ENCODE measurements around the gene SETDB2.
"Not testable (repeated sequence)": the region's sequence is repeated elsewhere in the genome, so short reads cannot be mapped to it uniquely, and the experiment has no call there.

The SETDB2 gene

DNA sequence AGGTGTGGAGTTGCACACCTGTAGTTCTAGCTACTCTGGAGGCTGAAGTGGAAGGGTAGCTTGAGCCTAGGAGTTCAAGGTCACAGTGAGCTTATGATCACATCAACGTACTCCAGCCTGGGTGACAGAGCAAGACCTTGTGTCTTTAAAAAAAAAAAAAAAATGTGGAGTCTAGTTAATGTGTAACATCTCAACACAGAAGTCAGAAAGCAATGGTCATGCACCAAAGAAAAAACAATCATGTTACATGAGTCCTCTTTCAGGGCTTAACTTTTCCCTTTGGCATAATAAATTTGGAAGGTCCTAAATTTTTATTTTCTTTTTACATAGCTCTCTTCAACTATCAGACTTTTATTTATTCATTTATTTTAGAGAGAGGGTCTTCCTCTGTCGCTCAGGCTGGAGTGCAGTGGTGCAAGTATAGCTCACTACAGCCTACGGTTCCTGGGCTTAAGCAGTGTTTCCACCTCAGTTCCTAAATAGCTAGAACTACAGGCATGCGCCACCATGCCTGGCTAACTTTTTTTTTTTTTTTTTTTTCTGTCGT is 22.3 kb downstream of the SETDB2 start:
- no peak for DNase-seq

DNA sequence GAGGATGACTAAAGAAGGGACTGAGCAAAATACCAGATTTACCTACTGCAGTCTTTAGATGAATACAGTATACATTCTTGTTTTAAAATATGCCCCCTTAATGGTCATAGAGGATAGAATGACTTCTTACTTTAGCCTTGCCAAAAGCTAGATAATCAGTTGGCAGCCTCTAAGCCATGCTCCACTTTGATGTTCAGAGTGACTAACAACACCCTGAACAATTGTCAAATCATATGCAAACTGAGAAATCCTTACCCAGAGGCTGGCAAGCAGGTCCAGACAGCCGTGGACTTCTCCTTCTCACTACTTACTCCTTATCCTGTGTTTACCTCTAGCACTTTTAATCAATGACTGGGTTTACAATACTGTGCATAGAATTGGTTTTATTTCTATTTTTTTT is 28.1 kb downstream of the SETDB2 start:
- no peak for DNase-seq

DNA sequence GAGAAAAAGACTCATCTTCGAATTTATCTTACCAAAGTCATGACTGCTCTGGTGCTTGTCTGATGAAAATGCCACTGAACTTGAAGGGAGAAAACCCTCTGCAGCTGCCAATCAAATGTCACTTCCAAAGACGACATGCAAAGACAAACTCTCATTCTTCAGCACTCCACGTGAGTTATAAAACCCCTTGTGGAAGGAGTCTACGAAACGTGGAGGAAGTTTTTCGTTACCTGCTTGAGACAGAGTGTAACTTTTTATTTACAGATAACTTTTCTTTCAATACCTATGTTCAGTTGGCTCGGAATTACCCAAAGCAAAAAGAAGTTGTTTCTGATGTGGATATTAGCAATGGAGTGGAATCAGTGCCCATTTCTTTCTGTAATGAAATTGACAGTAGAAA is 32.5 kb downstream of the SETDB2 start:
- DNase-seq, result no peak

DNA sequence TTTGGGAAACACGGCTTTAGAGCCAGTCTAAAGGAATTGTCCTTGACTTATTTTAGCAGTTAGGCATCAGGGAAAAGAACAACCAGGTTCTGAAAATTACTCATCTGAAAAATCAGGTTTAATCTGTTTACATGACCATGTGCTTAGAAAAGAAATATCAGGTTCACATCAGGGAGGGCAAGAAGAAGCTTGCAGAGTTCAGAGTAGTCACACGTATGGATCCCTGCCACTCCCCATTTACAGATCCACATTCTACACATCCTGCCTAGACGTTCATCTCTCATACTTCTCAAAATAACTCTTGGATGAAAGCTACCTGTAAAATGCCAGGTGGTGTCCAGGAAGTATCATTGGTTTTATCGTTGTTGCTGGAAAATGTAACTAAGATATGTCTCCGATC is 37.7 kb downstream of the SETDB2 start:
- no peak for DNase-seq

DNA sequence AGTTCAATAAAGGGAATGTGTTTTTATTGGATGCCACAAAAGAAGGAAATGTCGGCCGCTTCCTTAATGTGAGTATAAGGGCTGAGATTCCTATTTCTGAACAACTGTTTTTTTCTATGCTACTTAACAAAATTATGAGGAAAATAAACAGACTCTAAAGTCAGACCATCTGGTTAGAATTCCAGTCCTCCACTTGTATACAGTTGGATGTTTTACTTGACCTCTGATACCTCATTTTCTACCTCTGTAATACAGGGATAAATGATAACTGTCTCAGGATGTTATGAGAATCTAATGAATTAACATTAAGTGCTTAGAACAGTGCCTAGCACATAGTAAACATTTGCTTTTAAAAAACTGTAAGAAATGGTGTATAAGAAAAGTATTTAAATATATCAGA is 44.5 kb downstream of the SETDB2 start:
- no peak for DNase-seq

DNA sequence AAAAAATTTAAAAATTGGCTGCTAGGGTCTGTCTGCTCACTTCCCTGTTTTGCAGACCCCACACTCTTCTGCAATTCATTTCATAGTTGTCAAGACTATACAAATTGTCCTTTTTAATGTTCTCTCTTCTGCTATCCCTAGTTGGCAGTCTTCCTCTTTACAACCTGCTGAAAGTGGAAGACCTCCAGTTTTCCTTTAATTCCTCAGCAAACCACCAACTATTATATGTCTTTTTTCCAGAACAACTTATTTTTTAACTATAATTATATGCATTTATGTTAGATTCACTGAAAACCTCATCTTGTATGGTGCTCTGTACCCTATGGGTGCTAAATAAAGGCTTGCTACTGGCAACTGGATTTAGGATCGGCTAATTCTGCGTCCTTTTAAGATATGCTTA is 50.6 kb downstream of the SETDB2 start:
- DNase-seq, result no peak

DNA sequence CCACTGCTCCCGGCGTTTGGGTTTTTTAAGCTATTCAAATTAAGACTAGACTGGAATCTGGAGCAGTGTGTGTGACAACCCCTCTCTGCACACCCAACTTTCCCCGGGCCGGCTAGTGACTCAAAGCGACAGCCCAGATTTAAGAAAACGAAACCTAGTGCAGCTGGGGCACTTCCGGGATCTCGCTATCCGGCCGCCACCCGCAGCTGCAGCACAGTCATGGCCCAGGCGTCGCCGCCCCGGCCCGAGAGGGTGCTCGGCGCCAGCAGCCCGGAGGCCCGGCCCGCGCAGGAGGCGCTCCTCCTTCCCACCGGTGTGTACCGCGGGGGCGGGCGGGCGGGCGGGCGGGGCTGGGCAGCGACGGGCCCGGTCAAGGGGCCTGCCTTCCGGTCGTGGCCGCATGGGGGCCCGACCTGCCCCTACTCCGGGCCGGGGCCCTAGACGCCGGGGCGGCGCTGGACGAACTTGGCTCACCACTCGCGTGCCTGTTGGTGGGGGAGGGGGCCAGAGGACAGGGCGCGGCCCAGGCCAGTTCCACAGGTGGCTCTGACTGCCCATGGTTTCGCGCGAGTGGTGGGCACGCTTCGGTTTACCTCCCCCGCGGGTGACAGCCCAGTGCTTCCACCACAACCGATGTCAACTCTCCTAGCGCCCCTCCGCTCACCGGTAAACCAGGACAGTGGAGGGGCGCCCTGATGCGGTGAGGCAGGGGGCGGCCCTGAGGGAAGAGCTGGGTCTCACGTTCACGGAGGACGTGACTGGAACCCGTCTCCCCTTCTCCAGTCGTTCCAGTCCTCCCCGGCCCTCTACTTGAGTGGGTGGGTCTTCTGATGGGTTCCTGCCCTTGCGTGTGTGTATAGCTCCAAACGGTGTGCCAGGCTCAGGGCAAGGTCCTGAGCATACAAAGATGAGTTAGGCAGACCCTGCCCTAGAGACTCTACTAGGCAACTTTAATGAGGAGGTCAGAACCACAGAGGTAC is 52.0 kb downstream of the SETDB2 start, which contains the start of gene PHF11:
Gene PHF11, plus strand, starts transcription at position 171 of the 980 bp plus-strand sequence. Its CDS starts 49 bp downstream, at position 220.
- peak; percentile 8 to 82 (median 57) for DNase-seq

DNA sequence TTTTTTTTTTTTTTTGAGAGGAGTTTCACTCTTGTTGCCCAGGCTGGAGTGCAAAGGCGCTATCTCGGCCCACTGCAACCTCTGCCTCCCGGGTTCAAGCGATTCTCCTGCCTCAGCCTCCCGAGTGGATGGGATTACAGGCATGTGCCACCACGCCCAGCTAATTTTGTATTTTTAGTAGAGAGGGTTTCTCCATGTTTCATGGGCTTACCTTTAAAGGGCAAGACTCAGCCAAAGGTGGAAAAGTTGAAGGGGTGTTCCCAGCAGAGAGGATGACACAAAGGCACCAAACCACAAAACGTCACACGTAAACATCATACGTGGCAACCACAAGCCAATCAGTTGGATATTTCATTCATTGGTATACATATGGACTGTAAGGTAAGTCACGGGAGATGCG is 52.8 kb downstream of the SETDB2 start:
- not testable (repeated sequence) for DNase-seq

DNA sequence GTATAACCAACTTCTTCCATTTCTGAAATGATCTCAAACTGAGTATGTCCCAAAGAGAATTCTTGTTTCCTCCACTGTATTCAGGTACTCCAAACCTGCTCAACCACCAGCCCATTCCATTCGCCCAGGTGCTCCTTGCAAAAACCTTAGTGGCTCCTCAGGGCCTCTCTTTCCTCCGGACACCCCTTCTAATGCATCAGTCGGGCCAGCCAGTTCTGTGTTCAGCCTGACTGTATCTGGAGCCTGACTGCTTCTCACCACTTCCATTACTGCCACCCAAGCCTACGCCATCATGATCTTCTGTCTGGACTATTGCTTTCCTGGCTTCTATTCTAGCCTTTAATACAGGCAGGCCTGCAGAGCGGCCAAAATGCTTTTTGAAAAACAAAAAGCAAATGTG is 53.2 kb downstream of the SETDB2 start:
- DNase-seq, result peak in 1 of 51 donors; percentile 23

DNA sequence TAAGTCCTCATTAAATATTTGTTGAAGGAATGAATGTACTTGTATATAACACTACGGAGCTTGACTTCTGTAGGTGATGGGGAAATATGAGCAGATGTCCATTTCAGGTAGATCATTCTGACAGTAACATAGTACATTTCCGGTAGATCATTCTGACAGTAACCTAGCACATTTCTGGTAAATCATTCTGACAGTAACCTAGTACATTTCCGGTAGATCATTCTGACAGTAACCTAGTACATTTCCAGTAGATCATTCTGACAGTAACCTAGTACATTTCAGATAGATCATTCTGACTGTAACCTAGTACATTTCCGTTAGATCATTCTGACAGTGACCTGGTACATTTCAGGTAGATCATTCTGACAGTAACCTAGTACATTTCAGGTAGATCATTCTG is 54.1 kb downstream of the SETDB2 start:
- no peak for DNase-seq

DNA sequence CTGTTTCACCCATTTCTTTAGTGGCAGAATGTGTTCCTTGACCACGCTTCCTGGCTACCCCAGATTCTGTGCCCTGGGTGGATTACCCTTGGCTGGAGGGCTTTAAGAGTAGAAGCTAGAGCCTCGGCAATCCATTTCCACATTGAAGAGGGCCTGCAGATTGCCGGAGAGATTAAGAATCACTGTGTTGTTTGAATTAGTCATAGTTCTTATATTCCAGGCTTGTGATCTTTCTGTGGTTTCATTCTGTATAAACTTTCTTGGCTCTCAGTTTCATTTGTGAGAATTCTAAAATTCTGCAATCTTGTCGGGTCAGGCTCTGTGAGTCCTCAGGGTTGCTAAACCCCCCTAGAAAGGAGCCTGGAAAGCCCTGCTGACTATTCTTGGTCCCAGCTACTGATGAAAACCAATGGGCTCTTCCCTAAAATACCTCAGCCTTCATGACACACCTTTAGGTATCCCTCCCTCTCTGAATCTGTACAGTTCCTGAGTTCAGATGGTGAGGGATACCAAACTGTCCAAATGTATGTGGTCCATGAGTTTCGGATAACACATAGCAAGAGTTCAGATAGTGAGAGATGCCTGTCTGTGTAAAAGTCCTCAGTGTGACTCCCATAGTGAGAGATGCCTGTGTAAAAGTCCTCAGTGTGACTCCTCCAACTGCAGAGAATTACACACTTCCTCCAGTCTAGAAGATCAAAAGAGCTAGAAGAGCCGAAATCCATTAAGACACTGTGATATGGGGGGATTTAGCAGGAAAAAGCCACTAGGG is 56.0 kb downstream of the SETDB2 start:
- no peak for DNase-seq

DNA sequence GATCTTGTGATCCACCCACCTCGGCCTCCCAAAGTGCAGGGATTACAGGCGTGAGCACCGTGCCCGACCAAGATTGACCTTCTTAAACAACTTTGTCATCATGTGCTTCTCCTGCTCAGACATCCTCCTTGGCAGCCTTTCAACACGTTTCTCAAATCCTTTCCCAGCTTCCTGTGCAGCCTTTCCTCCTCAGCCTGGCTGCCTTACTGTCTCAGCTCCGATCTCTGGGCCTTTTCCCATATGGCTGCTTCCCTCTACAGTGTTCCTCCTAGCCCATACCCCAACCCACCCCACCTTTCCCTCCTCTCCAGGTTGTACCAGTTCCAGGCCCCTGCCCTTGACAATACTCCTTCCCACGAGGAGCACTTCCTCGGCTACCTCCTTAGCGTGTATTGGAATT is 58.9 kb downstream of the SETDB2 start:
- no peak for DNase-seq

DNA sequence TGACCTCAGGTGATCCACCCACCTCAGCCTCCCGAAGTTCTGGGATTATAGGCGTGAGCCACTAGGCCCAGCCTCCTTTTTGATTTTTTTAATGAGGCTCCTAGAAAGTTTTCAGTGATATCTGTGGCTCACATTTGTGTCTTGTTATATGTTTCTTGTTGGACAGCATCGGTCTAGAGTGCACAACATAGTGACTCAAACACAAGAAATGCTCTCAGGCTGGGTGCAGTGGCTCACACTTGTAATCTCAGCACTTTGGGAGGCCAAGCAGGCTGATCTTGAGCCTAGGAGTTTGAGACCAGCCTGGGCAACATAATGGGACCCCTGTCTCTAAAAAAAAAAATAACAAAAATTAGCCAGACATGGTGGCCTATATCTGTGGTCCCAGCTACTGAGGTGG is 59.9 kb downstream of the SETDB2 start:
- no peak for DNase-seq

DNA sequence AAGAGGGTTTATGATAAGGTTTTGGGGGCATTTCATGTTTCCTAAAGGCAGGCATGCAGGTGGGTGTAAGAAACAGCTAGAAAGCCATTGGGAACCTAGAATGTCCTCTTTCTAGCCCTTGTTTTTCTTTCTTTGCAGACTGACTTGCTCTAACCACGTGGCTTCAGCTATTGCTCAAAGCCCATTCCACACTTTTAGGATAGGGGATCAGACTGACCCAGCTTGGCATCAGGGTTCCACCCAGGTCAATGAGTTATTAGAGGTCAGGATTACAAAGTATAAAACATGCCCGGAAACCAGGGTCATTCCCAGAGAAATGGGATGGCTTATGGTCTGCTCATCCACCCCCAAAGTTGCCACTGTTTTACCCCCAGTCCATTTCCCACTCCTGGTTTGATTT is 68.5 kb downstream of the SETDB2 start:
- DNase-seq, result no peak

DNA sequence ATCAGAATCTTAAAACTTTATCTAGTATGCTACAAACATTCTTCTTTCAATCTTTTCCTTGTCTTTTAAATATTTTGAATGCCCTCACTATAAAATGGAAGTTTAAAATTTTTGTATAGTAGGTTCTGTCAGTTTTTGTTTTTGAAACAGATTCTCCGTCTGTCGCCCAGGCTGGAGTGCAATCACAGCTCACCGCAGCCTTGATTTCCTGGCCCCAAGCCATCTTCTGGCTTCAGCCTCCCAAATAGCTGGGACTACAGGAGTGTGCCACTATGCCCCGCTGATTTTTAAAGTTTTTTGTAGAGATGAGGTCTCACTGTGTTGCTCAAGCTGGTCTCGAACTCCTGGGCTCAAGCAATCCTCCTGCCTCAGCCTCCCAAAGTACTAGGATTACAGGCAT is 72.4 kb downstream of the SETDB2 start:
- no peak for DNase-seq

DNA sequence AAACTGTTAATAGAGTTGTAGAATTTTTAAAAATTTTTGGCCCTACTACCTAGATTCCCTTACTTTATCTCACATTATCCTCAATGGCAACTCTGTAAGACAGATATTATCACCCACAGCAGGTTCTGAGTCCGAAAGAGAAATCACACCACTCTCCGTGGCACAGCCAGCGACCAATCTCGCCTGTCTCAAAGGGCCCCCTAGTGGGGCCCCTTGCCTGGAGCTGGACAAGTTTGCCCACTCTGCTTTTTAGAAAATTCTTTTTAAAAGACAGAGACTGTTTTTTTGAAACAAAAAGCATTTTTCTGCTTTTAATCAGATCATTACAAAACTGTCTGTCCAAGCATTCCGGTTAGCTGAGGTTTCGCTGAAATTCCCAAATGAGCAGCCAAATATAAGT is 73.4 kb downstream of the SETDB2 start:
- peak in 22 of 51 donors; percentile 3 to 52 (median 20) for DNase-seq

DNA sequence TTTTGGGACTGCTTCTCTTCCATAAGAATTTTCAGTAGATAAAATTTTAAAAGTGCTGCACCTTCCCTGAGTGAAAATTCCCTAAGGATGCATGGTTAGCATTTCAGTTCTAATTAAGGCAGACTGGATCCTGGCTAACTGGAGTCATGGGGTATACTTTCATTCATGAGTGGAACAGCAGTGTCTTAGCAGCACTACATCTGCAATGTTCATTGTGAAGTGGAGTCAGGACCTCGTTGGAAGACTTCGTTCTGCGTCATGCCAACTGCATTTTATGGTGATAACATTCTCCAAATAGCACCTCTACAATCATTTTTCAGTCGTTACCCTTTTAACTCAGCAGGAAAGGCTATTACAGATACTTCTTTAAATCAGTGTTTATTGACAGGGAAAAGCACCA is 77.2 kb downstream of the SETDB2 start:
- no peak for DNase-seq

DNA sequence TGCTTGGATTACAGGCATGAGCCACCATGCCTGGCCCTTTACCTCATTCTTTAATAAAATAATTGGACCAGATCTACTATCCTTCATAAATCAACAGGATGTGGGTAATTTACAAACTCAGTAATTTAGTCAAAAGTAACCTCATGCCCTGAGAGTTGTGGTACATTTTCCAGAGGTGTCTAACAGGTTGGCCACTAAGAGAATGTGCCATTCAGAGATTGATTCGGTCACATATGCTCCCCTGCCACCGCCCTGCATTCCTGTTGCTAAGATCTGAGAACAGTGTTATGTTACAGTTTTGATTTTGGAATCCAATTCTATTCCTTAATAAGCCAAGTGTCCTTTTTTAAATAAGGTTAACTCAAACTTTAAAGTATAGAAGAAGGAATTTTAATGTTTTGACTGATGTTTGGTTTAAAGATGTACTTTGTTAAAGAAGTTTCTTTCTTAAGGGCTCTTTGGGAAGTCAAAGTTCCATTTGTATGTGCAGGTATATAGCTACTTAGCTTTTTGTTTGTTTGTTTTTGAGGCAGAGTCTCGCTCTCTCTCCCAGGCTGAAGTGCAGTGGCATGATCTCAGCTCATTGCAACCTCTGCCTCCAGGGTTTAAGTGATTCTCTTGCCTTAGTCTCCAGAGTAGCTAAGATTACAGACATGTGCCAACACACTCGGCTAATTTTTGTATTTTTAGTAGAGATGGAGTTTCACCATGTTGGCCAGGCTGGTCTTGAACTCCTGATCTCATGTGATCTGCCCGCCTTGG is 80.8 kb downstream of the SETDB2 start:
- no peak for DNase-seq

DNA sequence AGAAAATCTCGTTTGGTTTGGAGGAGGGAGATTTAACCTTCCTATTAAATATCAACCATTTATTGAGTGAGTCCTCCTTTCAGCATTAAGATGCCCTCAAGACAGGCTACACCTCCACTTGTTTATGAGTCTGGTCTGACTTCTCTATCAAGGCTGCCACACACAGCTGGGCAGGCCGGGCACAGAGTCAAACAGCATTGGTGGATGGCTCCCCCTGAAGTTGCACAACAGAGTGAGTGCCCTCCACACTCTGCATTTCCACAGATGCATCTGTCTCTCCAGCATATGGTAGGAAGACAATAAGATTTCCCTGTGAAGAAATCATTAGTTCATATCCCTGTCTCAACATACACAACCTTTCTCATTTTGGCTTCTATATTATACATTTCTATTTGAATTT is 83.0 kb downstream of the SETDB2 start:
- peak in 16 of 51 donors; percentile 4 to 48 (median 19) for DNase-seq

DNA sequence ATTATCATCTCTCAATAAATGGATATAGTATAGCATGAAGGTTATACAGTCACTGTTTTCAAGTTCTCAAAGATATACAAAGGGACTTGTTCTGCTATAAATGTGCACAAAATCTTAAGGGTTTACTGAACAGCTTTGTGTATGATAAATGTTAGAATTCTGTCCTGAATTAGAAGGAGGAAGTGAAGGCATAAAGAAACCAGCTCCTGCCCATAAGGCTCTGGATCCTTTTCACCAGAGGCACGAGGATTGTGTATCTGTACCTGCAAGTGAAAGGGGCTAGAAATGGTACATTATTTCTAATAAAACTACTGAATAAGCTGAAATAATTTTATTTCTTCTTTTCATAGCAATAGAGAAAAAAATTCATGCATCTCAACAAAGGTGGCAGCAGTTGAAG is 84.1 kb downstream of the SETDB2 start:
- DNase-seq, result no peak

DNA sequence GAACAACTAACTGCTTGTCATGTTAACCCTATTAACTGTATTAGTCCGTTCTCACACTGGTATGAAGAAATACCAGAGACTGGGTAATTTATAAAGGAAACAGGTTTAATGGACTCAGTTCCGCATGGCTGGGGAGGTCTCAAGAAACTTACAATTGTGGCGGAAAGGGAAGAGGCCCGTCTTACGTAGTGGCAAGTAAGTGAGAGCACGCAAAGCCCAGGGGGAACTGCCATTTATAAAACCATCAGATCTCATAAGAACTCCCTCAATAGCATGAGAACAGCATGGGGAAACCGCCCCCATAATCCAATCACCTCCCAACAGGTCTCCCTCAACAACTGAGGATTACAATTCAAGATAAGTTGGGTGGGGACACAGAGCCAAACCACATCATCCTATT is 86.4 kb downstream of the SETDB2 start:
- peak in 5 of 51 donors; percentile 5 to 18 (median 7) for DNase-seq

All from hypothalamus (tissue), 51 donors.